ENCODE measurements around the gene MN1.

MN1 gene

DNA sequence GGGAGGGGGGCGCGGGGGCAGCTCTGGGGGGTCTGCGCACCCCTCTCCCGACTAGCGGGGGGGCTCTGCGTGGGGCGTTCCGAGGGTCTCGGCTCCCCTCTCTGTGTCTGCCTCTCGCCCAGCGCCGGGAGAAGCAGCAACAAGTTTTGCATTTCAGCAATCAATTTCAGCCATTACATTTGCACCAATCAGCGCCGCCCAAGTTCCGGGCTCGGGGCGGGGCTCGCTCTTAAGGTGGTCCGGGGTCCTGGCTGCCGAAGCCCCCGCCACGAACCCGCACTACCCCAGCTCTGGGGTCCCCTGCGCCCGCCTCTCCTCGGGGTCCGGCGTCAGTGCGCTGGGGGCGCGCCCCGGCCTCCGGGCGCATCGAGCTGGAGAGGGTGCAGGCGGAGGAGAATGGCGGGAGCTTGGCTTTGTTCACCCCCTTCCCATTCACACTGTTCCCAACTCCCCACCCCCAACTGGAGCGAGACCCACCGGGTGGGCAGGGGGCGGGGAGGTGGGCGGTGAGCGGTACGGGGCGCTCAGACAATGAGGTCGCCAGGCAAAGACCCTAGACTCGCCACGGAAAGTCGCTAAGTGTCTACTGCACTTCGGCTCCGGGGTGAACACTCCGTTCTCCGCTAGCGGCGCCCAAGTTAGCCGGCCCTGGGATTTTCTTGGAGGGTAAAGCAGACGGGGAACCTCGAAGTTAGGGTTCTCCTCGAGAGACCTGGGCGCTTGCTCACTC is at the start of gene MN1:
Gene MN1 (minus strand): TSS at position 141 of the 730 bp plus-strand sequence. CDS start 1,213 bp downstream, outside the sequence.
- H3K4me3 ChIP-seq (ENCODE audit: low read depth, low read length): no peak within 1 kb of the TSS
- TF ChIP-seq, protein P1, sequence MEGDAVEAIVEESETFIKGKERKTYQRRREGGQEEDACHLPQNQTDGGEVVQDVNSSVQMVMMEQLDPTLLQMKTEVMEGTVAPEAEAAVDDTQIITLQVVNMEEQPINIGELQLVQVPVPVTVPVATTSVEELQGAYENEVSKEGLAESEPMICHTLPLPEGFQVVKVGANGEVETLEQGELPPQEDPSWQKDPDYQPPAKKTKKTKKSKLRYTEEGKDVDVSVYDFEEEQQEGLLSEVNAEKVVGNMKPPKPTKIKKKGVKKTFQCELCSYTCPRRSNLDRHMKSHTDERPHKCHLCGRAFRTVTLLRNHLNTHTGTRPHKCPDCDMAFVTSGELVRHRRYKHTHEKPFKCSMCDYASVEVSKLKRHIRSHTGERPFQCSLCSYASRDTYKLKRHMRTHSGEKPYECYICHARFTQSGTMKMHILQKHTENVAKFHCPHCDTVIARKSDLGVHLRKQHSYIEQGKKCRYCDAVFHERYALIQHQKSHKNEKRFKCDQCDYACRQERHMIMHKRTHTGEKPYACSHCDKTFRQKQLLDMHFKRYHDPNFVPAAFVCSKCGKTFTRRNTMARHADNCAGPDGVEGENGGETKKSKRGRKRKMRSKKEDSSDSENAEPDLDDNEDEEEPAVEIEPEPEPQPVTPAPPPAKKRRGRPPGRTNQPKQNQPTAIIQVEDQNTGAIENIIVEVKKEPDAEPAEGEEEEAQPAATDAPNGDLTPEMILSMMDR (IDR thresholded peaks at IDR 0.05; ENCODE audit: low read depth, low read length): no peak
- no peak for TF ChIP-seq POLR2A (IDR thresholded peaks at IDR 0.05; ENCODE audit: extremely low read depth, insufficient read length)
- no peak for TF ChIP-seq MYC (IDR thresholded peaks at IDR 0.05; ENCODE audit: low read depth, low read length)
- TF ChIP-seq, protein P2, sequence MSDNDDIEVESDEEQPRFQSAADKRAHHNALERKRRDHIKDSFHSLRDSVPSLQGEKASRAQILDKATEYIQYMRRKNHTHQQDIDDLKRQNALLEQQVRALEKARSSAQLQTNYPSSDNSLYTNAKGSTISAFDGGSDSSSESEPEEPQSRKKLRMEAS (IDR thresholded peaks at IDR 0.05; ENCODE audit: low read depth, low read length): no peak
- no peak for DNase-seq (ENCODE audit: low read depth)

DNA sequence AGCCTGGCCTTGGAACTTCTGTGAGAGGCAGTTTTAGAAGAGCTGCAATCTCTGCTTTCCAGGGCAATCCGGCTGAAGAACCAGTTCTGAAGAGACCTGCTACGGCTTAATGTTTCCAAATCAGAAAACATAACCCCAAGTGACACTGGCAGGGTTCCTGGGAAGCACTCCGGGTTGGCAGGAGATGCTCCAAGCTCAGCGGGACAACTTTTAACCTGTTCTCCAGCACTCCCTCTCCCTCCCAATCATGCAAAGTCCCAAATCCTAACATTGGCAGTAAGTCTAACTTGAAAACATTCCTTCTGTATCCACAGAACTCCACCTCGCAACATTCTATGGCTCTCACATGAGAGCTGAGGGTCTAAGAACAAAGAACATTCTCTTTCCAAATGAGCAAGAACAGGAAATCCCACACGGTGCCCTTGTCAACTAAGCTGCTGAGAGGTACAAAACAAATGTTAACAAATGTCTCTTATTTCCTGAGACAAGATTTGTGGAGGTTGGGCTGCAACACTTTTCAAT is 48.5 kb upstream of the MN1 start:
- DNase-seq (ENCODE audit: low read depth): no peak
- H3K4me3 ChIP-seq (ENCODE audit: low read depth, low read length): no peak overlapping the region
- no peak for TF ChIP-seq MYC (IDR thresholded peaks at IDR 0.05; ENCODE audit: low read depth, low read length)

DNA sequence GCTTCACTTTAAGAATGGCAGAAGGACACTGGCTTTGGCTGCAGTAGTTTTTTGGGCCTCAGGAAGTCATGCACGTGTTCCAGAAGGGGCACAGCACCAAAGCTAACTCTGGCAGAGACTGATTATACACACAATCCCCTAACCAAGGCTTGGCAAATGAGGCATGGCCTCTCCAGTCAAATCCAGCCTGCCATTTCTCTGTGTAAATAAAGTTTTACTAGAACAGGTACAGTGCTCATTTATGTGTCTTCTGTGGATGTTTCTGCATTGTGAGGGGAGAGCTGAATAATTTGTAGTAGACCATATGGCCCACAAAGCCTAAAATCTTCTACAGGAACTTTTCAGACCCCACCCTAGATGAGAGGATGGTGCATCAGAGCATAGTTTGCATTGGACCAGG is 46.4 kb upstream of the MN1 start:
- DNase-seq (ENCODE audit: low read depth): no peak
- TF ChIP-seq, protein P2 (IDR thresholded peaks at IDR 0.05; ENCODE audit: low read depth, low read length): no peak
- no peak for TF ChIP-seq POLR2A (IDR thresholded peaks at IDR 0.05; ENCODE audit: extremely low read depth, insufficient read length)
- TF ChIP-seq, protein P1 (IDR thresholded peaks at IDR 0.05; ENCODE audit: low read depth, low read length): no peak
- no peak for TF ChIP-seq MYC (IDR thresholded peaks at IDR 0.05; ENCODE audit: low read depth, low read length)
- H3K4me3 ChIP-seq (ENCODE audit: low read depth, low read length): no peak overlapping the region

DNA sequence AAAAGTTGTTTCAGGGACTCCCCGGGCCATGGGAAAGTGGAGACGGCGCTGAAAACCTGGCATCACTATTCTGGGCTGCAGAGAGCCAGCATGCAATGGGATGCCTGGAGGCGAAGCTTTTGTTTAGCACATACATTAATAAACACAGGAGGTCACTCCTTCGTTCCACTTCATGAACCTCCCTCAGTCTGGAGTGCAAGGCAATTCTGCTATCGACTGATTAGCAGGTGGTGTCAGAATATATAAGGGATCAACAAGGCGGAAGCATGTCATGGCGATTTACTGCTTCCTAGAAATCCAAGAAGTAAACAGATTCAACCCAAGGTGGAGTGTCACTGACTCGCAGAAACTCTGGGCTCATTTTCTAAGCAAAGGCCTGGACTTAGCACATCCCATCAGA is 45.4 kb upstream of the MN1 start:
- no peak for DNase-seq (ENCODE audit: low read depth)
- TF ChIP-seq MYC (IDR thresholded peaks at IDR 0.05; ENCODE audit: low read depth, low read length) (no peak), POLR2A (IDR thresholded peaks at IDR 0.05; ENCODE audit: extremely low read depth, insufficient read length) (no peak)
- TF ChIP-seq, protein P2 (IDR thresholded peaks at IDR 0.05; ENCODE audit: low read depth, low read length): no peak
- TF ChIP-seq, protein P1 (IDR thresholded peaks at IDR 0.05; ENCODE audit: low read depth, low read length): no peak
- no peak overlapping the region for H3K4me3 ChIP-seq (ENCODE audit: low read depth, low read length)

DNA sequence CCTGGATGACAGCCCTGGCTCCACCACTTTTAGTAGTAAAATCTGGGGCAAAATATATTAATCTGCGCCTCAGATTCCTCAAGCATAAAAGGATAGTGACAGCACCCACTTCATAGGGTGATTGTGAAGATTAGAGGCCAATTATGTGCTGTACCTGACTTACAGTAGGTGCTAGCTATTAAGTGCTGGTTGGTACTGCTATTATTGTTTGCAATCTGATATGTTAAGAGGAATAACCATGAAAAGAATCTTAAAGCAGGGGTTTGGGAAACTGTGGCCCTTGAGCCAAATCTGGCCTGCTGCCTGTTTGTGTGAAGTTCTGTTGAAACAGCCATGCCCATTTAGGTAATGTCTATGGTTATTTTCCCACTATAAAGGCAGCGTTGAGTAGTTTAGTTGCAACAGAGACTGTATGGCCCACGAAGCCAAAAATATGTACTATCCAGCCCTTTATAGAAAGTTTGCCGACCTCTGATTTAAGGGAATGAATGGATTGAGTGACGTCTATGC is 44.7 kb upstream of the MN1 start:
- no peak for DNase-seq (ENCODE audit: low read depth)
- no peak for TF ChIP-seq POLR2A (IDR thresholded peaks at IDR 0.05; ENCODE audit: extremely low read depth, insufficient read length)
- TF ChIP-seq MYC (IDR thresholded peaks at IDR 0.05; ENCODE audit: low read depth, low read length): no peak
- TF ChIP-seq, protein P1 (IDR thresholded peaks at IDR 0.05; ENCODE audit: low read depth, low read length): no peak
- TF ChIP-seq, protein P2 (IDR thresholded peaks at IDR 0.05; ENCODE audit: low read depth, low read length): no peak
- no peak overlapping the region for H3K4me3 ChIP-seq (ENCODE audit: low read depth, low read length)

DNA sequence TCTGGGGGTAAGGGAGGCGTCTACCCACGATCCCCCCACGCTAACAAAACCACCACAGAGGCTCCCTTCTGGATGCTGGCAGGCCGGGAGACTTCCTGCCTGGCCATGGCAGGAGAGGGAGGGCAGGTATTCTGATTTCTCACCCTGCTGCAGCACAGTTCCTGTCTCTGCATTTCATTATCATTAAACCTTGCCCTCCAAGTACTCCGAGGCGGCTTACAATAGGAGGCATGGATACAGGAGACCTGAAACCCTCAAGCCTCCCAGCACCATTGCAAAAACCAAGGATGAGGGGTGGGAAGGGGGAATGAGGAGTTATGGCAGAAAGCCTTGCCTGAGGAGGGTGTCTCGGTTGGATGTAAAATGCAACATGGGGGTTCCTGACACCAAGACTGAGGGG is 44.1 kb upstream of the MN1 start:
- TF ChIP-seq, protein P2 (IDR thresholded peaks at IDR 0.05; ENCODE audit: low read depth, low read length): no peak
- TF ChIP-seq, protein P1 (IDR thresholded peaks at IDR 0.05; ENCODE audit: low read depth, low read length): no peak
- no peak for TF ChIP-seq MYC (IDR thresholded peaks at IDR 0.05; ENCODE audit: low read depth, low read length)
- no peak for TF ChIP-seq POLR2A (IDR thresholded peaks at IDR 0.05; ENCODE audit: extremely low read depth, insufficient read length)
- H3K4me3 ChIP-seq (ENCODE audit: low read depth, low read length): no peak overlapping the region
- DNase-seq (ENCODE audit: low read depth): no peak

Data from NB4 (cell line).